Panc1 (cell line): ENCODE measurements around the gene FBXO47.

Experiments
- POLR2AphosphoS5 ChIP-seq: IDR thresholded peaks from 2 replicates; pipeline ENCODE4 v1.6.1; 2012; ENCODE audit warnings: mild to moderate bottlenecking, low read depth, low read length, moderate library complexity
- TCF7L2 ChIP-seq: IDR thresholded peaks from 2 replicates; pipeline ENCODE4 v1.6.1; 2011; ENCODE audit warnings: mild to moderate bottlenecking, low read depth, low read length, inconsistent platforms
- TF ChIP-seq, protein P1 (sequence below): fragments of 450-650 bp; IDR thresholded peaks from 2 replicates; pipeline ENCODE4 v1.5.1; 2017; ENCODE audit warnings: mild to moderate bottlenecking
- TF ChIP-seq, protein P2 (sequence below), 2 experiments: IDR thresholded peaks; 2 replicates each; pipeline ENCODE4 v1.6.1; 2011 to 2012; ENCODE audit warnings: low read depth in 2 of 2, control low read depth in 1 of 2, low read length in 1 of 2, mild to moderate bottlenecking in 1 of 2, moderate library complexity in 1 of 2; ENCODE audit not compliant: insufficient read depth in 1 of 2

DNA sequence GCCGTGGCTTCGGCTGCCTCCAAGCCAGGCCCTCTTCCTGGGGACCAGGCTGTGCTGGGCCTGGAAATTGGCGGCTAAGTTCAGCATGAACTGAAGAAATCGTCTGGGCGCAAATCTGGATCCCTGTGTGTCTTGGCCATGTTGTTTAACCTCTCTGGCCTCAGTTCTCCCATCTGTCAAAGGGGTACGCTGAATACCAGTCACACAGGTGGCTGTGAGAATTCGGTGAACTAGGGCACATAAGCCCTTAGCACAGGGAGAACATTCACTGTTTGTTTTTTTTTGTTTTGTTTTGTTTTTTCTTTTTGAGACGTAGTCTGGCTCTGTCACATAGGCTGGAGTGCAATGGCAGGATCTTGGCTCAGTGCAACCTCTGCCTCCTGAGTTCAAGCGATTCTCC lies 78.4 kb downstream of the FBXO47 start:
- TF ChIP-seq POLR2AphosphoS5 (no peak), TCF7L2 (no peak)
- TF ChIP-seq, protein P1, sequence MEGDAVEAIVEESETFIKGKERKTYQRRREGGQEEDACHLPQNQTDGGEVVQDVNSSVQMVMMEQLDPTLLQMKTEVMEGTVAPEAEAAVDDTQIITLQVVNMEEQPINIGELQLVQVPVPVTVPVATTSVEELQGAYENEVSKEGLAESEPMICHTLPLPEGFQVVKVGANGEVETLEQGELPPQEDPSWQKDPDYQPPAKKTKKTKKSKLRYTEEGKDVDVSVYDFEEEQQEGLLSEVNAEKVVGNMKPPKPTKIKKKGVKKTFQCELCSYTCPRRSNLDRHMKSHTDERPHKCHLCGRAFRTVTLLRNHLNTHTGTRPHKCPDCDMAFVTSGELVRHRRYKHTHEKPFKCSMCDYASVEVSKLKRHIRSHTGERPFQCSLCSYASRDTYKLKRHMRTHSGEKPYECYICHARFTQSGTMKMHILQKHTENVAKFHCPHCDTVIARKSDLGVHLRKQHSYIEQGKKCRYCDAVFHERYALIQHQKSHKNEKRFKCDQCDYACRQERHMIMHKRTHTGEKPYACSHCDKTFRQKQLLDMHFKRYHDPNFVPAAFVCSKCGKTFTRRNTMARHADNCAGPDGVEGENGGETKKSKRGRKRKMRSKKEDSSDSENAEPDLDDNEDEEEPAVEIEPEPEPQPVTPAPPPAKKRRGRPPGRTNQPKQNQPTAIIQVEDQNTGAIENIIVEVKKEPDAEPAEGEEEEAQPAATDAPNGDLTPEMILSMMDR, result no peak
- TF ChIP-seq, protein P2, sequence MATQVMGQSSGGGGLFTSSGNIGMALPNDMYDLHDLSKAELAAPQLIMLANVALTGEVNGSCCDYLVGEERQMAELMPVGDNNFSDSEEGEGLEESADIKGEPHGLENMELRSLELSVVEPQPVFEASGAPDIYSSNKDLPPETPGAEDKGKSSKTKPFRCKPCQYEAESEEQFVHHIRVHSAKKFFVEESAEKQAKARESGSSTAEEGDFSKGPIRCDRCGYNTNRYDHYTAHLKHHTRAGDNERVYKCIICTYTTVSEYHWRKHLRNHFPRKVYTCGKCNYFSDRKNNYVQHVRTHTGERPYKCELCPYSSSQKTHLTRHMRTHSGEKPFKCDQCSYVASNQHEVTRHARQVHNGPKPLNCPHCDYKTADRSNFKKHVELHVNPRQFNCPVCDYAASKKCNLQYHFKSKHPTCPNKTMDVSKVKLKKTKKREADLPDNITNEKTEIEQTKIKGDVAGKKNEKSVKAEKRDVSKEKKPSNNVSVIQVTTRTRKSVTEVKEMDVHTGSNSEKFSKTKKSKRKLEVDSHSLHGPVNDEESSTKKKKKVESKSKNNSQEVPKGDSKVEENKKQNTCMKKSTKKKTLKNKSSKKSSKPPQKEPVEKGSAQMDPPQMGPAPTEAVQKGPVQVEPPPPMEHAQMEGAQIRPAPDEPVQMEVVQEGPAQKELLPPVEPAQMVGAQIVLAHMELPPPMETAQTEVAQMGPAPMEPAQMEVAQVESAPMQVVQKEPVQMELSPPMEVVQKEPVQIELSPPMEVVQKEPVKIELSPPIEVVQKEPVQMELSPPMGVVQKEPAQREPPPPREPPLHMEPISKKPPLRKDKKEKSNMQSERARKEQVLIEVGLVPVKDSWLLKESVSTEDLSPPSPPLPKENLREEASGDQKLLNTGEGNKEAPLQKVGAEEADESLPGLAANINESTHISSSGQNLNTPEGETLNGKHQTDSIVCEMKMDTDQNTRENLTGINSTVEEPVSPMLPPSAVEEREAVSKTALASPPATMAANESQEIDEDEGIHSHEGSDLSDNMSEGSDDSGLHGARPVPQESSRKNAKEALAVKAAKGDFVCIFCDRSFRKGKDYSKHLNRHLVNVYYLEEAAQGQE (IDR thresholded peaks at IDR 0.05; ENCODE audit: insufficient read depth in 1 of 2, low read depth in 2 of 2, low read length in 1 of 2), result no peak
